T47D (cell line): Measurements from ENCODE around the gene FOSL2.
A peak's percentile ranks its signal among the peaks of the same experiment; 100 is the strongest.

ENCODE experiments used
- DNase-seq, 2 experiments: peaks; one replicate each; pipeline versions ENCODE4 v3.0.0 to v3.0.0-alpha.2; 2011 to 2012; ENCODE audit warnings: low read depth in 1 of 2, low spot score in 1 of 2
- JUND ChIP-seq: IDR thresholded peaks from 2 replicates; pipeline ENCODE4 v1.6.1; 2012; ENCODE audit warnings: low read depth
- in situ Hi-C: cut with HindIII; loops from 2 replicates; pipeline ENCODE4 v1.10.0; 2016; ENCODE audit warnings: low sequenced_read_pairs, low pct_unique_long_range_greater_than_20kb

Gene FOSL2

DNA sequence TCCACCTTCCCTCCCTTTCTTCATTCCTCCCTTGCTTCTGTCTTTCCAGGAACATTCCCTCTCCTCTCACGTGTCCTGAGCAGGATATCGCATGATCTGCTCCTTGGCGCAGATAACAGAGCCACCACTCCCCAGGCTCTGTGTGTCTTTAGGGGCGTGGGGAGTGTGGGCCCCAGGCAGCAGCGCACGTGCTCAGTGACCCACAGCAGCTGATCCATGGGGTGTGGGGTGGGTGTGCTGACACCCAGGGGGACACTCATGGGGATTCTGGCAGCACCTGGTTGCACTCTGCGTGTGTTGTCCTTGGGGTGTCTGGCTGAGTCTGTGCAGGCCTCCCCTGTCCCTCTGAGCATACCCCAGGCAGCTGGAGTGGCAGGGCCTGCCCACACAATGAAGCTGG, 9.9 kb upstream of the FOSL2 start:
- DNase-seq = no peak
- TF ChIP-seq JUND = no peak
- in situ Hi-C loops = no loop called here

DNA sequence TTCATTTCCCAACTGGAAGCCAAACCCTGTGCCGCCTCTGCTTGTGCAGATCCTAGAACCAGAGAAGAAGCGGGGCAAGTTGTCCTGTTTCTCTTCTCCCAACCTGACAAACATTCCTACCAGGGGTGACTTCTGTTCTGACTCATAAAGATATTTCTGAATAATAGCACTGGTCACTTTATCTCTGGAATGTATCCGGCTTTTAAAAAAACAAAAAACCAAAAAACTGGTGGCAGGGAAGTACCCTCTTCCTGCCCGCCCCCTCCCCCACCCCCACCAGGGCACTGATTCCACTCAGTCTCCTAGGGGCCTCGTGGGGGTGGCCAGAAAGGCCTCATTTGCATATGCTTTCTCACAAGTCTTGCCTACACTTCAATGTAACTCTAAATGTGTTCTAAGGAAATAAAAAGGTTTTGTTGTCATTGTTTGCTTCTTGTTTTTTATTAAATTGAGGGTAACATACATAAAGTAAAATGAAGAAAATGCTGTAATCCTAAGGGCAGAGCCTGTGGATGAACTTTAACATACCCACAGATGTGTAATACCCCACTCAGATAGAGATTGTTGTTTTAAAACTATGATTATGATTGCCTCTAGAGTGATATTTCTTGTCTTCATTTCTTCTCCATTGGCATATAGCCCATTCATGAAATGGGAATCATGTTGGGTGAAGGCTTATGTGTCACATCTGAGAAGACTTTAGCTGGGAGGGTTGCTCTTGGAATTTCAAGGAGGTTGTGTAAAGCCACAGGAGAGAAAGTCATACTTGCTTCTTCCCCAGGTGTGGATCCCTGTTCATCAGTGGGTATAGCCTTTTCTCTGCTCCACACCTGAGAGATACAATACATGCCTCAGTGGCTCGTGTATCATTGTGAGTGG, 5.3 kb upstream of the FOSL2 start:
- in situ Hi-C loops = no loop called here
- TF ChIP-seq JUND = no peak
- DNase-seq = no peak

DNA sequence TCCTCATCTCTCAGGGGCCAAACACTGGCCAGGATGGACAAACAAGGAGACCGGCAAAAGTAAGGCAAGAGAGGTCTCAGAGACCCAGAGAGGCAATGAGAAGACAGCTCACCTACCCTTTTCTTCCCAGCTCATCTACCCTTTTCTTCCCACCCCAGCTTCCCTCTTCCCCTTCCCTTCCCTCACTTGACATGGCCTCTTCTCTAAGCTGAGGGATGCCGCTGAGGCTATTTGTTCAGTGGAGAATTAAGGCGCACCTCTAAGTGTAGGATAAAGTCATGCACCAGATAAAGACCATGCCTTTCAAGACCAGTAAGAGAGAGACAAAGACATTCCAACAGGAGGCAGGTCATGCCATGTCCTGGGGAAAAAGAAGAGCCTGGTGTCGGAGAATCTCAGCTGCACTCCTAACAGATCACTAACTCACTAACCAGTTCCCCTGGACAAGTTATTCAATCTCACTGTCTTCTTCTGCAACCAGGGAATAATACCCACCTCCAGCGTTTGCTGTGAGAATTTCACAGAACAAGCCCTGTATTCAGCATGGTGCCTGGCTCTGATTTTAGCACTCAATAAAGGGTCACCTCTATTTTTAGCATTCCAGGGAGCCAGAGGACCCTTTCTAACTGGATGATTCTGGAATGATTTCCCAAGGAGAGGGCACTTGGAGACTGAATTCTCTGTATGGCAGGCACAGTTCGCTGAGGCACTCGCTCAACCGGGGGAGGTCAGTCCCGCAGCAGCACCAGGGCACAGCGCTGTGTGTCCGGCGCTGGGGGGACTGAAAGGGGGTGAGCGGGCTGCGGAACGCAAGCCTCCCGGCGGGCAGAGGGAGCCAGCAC, 3.0 kb upstream of the FOSL2 start:
- no peak for TF ChIP-seq JUND
- in situ Hi-C loops = no loop called here
- DNase-seq = peak in 1 of 2 experiments; percentile 23

DNA sequence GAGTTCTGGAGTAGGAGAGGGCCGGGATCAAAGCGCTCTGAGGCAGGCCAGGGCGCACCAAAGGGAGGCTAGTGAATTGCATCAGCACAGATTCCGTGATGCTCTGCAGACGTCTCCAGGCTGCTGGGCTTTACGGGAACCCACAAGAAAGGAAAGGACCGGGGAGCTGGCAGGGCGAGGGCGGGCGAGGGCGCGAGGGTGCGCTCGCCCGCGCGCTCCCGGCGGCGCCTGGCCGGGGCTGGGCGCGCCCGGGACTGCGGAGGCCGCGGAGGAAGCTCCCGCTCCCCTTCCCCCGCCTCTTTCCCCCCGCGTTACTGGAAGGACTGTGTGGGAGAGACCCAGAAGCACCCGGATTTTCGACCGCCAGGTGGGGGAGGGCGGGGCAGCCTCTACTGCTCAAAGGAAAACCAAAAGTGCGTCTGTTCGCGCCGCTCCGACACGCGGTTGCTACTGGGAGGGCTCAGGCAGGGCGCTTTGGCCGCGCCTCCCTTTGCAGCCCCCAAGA, 2.4 kb upstream of the FOSL2 start:
- TF ChIP-seq JUND = no peak
- in situ Hi-C loops = no loop called here
- DNase-seq = peak; percentile 44 to 84

DNA sequence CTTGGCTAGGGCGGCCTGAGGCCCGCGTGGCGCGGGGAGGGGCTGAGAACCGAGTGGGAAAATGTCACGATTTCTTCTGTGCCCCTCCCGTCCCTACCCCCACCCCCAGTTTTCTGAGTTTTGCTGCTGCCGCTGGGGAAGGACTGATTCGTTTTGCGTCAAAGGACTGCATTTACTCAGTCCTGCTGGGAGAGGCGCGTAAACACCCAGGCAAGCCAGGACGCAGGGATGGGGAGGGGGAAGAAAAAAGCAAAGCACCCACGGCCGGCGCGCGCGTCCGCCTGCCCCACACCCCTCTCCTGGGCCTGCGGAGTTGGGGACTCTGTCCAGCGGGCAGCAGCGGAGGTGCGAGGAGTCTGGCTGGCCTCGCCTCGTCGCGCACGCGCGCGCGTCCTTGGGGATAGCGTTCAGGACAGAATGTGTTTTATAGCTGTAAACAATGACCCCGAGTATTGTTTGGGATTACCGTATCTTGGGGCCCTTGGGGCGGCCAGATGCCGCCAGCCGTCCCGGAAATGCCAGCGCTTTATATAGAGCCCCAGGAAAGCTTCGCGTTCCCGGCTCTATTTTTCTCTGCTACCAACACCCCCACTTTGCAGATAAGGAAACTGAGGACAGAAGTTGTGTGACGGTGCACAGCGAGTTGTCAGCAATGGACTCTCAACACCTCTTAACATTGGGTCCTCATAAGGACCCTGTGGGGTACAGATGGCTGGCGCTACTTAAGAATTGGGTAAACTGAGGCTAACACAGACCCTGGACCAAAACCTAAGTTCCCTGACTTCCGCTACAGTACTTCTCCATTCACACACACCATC, 1.7 kb upstream of the FOSL2 start:
- TF ChIP-seq JUND = no peak
- peak; percentile 31 to 61 for DNase-seq
- in situ Hi-C loops = no loop called here

DNA sequence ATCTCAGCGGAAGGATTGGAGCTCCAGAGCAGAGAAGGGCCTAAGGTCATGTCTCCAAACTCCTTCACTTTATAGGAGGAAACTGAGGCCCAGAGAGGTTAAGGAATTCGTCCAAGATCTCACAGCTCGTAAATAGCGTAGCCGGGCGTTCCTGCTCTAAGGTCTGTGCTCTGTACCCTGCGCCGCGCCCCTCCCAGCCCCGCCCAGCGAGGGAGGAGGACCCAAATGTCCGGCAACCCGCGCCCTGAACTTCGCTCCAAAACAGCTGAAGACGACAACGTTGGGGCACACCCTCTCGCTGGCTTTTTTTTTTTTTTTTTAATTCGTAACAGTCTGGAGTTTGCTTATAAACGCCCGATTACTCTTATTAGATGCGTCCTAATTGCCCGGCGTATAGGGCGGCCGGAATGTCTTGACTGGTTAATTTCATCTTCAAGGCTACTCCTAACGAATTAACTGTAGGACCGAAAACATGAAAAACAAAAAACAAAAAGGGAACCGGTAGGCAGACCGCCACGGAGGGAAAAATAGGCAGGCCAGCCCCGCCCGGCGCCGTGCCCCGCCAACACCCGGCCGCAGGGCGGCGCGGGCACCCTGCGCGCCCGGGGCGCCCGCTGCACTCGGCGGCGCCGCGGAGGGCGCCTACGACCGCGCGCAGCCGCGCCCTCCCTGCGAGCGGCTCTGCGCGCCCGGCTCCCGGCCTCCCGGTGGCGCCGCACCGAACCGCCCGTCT, 928 bp upstream of the FOSL2 start:
- no peak for TF ChIP-seq JUND
- peak; percentile 41 to 77 for DNase-seq
- in situ Hi-C loops = no loop called here

DNA sequence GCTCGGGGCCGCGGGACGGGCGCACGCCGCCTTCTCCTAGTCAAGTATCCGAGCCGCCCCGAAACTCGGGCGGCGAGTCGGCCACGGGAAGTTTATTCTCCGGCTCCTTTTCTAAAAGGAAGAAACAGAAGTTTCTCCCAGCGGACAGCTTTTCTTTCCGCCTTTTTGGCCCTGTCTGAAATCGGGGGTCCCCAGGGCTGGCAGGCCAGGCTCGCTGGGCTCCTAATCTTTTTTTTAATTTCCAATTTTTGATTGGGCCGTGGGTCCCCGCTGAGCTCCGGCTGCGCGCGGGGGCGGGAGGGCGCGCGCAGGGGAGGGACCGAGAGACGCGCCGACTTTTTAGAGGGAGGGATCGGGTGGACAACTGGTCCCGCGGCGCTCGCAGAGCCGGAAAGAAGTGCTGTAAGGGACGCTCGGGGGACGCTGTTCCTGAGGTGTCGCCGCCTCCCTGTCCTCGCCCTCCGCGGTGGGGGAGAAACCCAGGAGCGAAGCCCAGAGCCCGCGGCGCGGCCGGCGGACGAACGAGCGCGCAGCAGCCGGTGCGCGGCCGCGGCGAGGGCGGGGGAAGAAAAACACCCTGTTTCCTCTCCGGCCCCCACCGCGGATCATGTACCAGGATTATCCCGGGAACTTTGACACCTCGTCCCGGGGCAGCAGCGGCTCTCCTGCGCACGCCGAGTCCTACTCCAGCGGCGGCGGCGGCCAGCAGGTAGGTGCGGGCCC, 617 bp downstream of the FOSL2 start:
- in situ Hi-C loops = no loop called here
- peak; percentile 41 to 67 for DNase-seq

DNA sequence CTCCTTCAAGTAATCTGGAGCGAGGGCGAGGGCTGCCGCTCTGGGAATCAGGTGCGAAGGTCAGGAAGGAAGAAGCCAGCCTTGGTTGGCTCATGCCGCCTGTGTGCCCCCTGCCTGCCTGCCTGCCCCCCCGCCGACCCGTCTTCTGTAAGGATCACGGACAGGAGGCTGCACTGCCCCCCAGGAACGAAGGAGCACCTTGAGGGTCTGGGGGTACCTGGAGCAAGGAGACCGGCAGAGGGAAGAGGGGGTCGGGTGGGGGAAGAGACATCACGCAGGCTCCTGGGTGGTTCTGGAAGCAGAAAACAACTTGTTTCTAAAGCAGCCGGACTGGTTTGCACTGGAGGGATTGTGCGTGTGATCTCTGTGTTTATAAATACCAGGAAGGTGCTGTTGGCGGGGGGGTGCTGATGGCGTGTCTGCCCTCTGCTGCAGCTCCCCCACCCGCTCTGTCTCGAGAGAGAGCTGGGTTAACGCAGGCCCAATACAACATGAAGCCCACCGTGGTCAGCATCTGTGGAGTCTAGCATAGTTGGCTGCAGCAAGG, 1.7 kb downstream of the FOSL2 start:
- TF ChIP-seq JUND = no peak
- in situ Hi-C loops = no loop called here
- DNase-seq = peak; percentile 39 to 66

More for the DNA sequence above, 617 bp downstream of the FOSL2 start:
- no peak for TF ChIP-seq JUND

DNA sequence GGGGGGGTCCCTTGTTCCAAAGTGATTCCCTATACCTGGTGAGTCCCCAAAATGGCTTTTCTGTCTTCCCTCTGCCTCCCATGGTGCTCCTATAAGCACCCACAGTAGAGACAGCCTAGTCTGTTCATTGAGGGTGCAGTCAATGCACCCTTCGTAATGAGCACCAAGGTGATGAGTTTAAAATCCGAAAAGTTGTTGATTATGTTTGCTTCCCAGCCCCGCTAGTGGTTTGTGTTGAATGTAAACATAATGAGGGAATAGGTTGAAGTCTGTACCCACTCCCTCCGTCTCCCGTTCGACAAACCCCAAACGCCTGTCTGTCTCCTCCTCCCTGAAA, 2.3 kb downstream of the FOSL2 start:
- no peak for DNase-seq
- no peak for TF ChIP-seq JUND
- in situ Hi-C loops = no loop called here

DNA sequence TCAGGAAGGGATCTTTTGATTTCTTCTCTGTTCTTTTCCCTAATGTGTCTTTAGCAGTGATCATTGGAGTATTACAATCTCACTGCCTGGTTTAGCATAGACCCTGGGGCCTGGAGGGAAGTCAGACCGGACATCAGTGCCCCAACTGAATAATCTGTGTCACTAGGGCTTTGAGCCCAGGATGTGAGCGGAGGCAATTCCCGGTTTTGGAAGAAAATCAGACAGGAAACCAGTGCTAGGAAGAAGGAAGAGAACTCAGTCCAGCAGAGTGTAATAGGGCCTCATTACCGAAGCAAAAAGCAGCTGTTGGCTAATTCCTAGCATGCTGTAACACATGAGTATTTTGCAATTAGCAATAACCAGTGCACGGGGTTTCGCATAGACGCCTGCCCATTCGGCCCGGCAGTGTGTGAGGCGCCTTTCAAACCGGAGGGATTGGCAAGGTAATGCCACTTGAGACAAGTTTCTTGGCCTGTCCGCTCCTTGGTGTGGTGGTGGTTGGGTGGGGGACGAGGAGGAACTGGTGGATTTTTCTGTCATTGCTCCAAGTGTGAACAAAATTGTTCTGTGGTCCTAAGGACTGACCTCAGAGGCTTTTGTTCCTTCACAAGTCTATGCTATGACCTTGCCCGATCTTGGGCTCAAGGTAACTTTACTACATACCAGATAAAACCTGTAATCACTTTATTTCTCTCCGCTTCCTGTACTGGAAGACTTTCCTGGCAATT, 2.8 kb downstream of the FOSL2 start:
- in situ Hi-C loops = no loop called here
- no peak for TF ChIP-seq JUND
- DNase-seq = peak in 1 of 2 experiments; percentile 18
